GM12878 (cell line): ENCODE data around the gene CSMD2. TPM values are rescaled to one million over a fixed set of nuclear protein-coding genes. Genes with fewer than 3 reads are reported as not detected.

ENCODE experiments used
- ATAC-seq: fragments of 200-7000 bp; cut with Tn5 transposase; 3 replicates; pipeline ENCODE4 v1.9.1; 2020; ENCODE audit warnings: mild to moderate bottlenecking, moderate library complexity
- BruUV-seq: library from RNA; stranded (reverse); fragments of 400-500 nt; replicated peaks from 2 replicates; lab custom pipeline; 2021; lab: Mats Ljungman, UMichigan
- CTCF ChIA-PET: fragments of 300-600 bp; sonication (Branson Sonifier 250); formaldehyde crosslinking; extraction: SDS; loops from one replicate; lab custom pipeline; 2021; ENCODE audit warnings: inconsistent platforms; lab: Yijun Ruan, JAX
- POLR2A ChIA-PET: fragments of 350-600 bp; formaldehyde crosslinking; extraction: SDS; loops from one replicate; lab custom pipeline; 2021; ENCODE audit warnings: inconsistent platforms; lab: Charles Lee
- RAD21 ChIA-PET: fragments of 300-600 bp; sonication (Branson Sonifier 250); formaldehyde crosslinking; loops from one replicate; lab custom pipeline; 2023; ENCODE audit warnings: antibody characterized with exemption; ENCODE audit not compliant: unreplicated experiment; lab: Charles Lee
- SMC1A ChIA-PET: fragments of 300-600 bp; sonication (Branson Sonifier 250); formaldehyde crosslinking; loops from one replicate; lab custom pipeline; 2023; ENCODE audit not compliant: unreplicated experiment, uncharacterized antibody; lab: Charles Lee
- DNase-seq: peaks from one replicate; pipeline ENCODE4 v3.0.0-alpha.2; 2011; ENCODE audit warnings: low read depth, low spot score
- FAIRE-seq: peaks from 3 replicates; lab custom pipeline; 2011; peaks lifted over from hg19 to GRCh38; lab: Jason Lieb, UNC
- H2AFZ ChIP-seq: 2 replicates; pipeline ENCODE4 v1.6.0; 2011; ENCODE audit warnings: low read depth, low read length, control low read depth; ENCODE audit not compliant: control insufficient read depth
- H3K27ac ChIP-seq: 2 replicates; pipeline ENCODE4 v1.5.1; 2011; ENCODE audit warnings: control low read depth; ENCODE audit not compliant: control insufficient read depth, insufficient read depth
- H3K27me3 ChIP-seq, 2 experiments: replicated peaks in 1 of 2; 2 replicates each; pipeline versions ENCODE4 v1.6.0 to v1.6.1; 2011; ENCODE audit warnings: low read length in 1 of 2; ENCODE audit not compliant: control insufficient read depth in 2 of 2, insufficient read depth in 2 of 2
- H3K36me3 ChIP-seq, 2 experiments: 2 replicates each; pipeline ENCODE4 v1.5.1; 2011; ENCODE audit warnings: low read length in 1 of 2; ENCODE audit not compliant: control insufficient read depth in 2 of 2, insufficient read depth in 2 of 2
- H3K4me1 ChIP-seq: 2 replicates; pipeline ENCODE4 v1.6.1; 2011; ENCODE audit warnings: mild to moderate bottlenecking, low read length, moderate library complexity, mixed read lengths; ENCODE audit not compliant: control insufficient read depth, insufficient read depth
- H3K4me2 ChIP-seq: 2 replicates; pipeline ENCODE4 v1.6.0; 2011; ENCODE audit warnings: control low read depth; ENCODE audit not compliant: control insufficient read depth, insufficient read depth
- H3K4me3 ChIP-seq: fragments of 200-600 bp; sonication (generic); 2 replicates; pipeline ENCODE4 v1.5.1; 2016
- H3K79me2 ChIP-seq: 2 replicates; pipeline ENCODE4 v1.6.0; 2011; ENCODE audit warnings: low read length; ENCODE audit not compliant: control insufficient read depth, insufficient read depth
- H3K9ac ChIP-seq: 2 replicates; pipeline ENCODE4 v1.8.0; 2011; ENCODE audit warnings: low read length, control low read depth, mixed read lengths; ENCODE audit not compliant: control insufficient read depth, insufficient read depth
- H3K9me3 ChIP-seq: replicated peaks from 3 replicates; pipeline ENCODE4 v1.5.1; 2011; ENCODE audit warnings: mild to moderate bottlenecking, low read length; ENCODE audit not compliant: control insufficient read depth, insufficient read depth
- H4K20me1 ChIP-seq: 2 replicates; pipeline ENCODE4 v1.6.0; 2011; ENCODE audit not compliant: control insufficient read depth, insufficient read depth
- CBFB ChIP-seq: IDR thresholded peaks from 2 replicates; pipeline ENCODE4 v1.6.1; 2016; ENCODE audit warnings: antibody characterized with exemption, low read depth
- CBX5 ChIP-seq: sonication (generic); IDR thresholded peaks from 2 replicates; pipeline ENCODE4 v1.6.1; 2016; ENCODE audit warnings: low read depth, moderate library complexity, mild to moderate bottlenecking, inconsistent platforms
- GABPA ChIP-seq: IDR thresholded peaks from 2 replicates; pipeline ENCODE4 v1.6.1; 2014; ENCODE audit warnings: antibody characterized with exemption, low read depth, mild to moderate bottlenecking, inconsistent platforms
- IRF4 ChIP-seq: IDR thresholded peaks from 2 replicates; pipeline ENCODE4 v1.6.1; 2011; ENCODE audit warnings: low read depth, low read length
- MTA3 ChIP-seq: IDR thresholded peaks from 2 replicates; pipeline ENCODE4 v1.6.1; 2012; ENCODE audit warnings: low read length, inconsistent platforms, borderline replicate concordance
- NBN ChIP-seq: fragments of 450-650 bp; IDR thresholded peaks from 2 replicates; pipeline ENCODE4 v1.6.1; 2016
- NFIC ChIP-seq: IDR thresholded peaks from 2 replicates; pipeline ENCODE4 v1.6.1; 2012; ENCODE audit warnings: low read depth, mild to moderate bottlenecking, inconsistent platforms, low read length, moderate library complexity
- NR2F1 ChIP-seq: fragments of 450-650 bp; conservative IDR thresholded peaks from 2 replicates; pipeline ENCODE4 v1.6.1; 2017; ENCODE audit warnings: mild to moderate bottlenecking
- PAX5 ChIP-seq: IDR thresholded peaks from 2 replicates; pipeline ENCODE4 v1.6.1; 2011; ENCODE audit warnings: low read depth, low read length, borderline replicate concordance
- RAD21 ChIP-seq: IDR thresholded peaks from 2 replicates; pipeline ENCODE4 v1.6.1; 2011; ENCODE audit warnings: mild to moderate bottlenecking, low read depth, low read length, moderate library complexity; ENCODE audit not compliant: insufficient read depth
- YBX1 ChIP-seq: fragments of 450-650 bp; IDR thresholded peaks from 2 replicates; pipeline ENCODE4 v1.6.1; 2016; ENCODE audit warnings: antibody characterized with exemption
- ZBED1 ChIP-seq: IDR thresholded peaks from 2 replicates; pipeline ENCODE4 v1.6.1; 2016; ENCODE audit warnings: borderline replicate concordance
- ZBTB11 ChIP-seq: fragments of 450-650 bp; formaldehyde crosslinking; IDR thresholded peaks from 2 replicates; pipeline ENCODE4 v1.5.0; 2022; ENCODE audit warnings: mild to moderate bottlenecking, missing genetic modification characterization
- WGBS: methylation state at CpG from one replicate; pipeline ENCODE4 v1.1.6; 2016; ENCODE audit warnings: low lambda C conversion rate; ENCODE audit not compliant: insufficient replicate concordance, insufficient coverage; ENCODE audit errors: missing lambda C conversion rate; 5-methylcytosine and 5-hydroxymethylcytosine counted together
- in situ Hi-C: fragments of 300-500 bp; cut with MboI; formaldehyde crosslinking; loops from 9 replicates; pipeline ENCODE4 v1.14.3; 2018; ENCODE audit warnings: mixed read lengths
- intact Hi-C: fragments of 100-400 bp; cut with micrococcal nuclease; formaldehyde crosslinking; loops from one replicate; pipeline ENCODE4 v1.14.2; 2022; ENCODE audit not compliant: unreplicated experiment
- polyA plus RNA-seq, 11 experiments: library from polyadenylated mRNA; depleted of rRNA in 4 of 11; unstranded in 6 of 11; stranded (reverse) in 5 of 11; fragments of >200 nt; fragmentation: Nextera tagmentation in 4 of 11; fragmentation: Illumina TruSeq in 1 of 11; extraction: Ambion mirVana in 4 of 11; extraction: Trizol in 1 of 11; gene quantifications; 1 replicate in 1 of 11; 2 replicates in 10 of 11; pipeline versions ENCODE4 v1.2.1 to v1.2.3, GENCODE V29; 2011 to 2016; ENCODE audit warnings: inconsistent platforms in 2 of 11, missing spikeins in 2 of 11, low read depth in 1 of 11
- total RNA-seq, 4 experiments: library from RNA; depleted of rRNA in 3 of 4; stranded (reverse); fragments of >200 nt in 3 of 4; fragmentation: Illumina TruSeq in 1 of 4; extraction: Trizol in 1 of 4; gene quantifications; 2 replicates each; pipeline versions ENCODE4 v1.2.1 to v1.2.3, GENCODE V29; 2013 to 2021
- TF ChIP-seq, protein P1 (sequence below): fragments of 450-650 bp; formaldehyde crosslinking; IDR thresholded peaks from 2 replicates; pipeline ENCODE4 v1.4.0; 2020; ENCODE audit warnings: mild to moderate bottlenecking, moderate library complexity
- TF ChIP-seq, protein P2 (sequence below): fragments of 450-650 bp; IDR thresholded peaks from 2 replicates; pipeline ENCODE4 v1.6.1; 2017; ENCODE audit warnings: borderline replicate concordance

The CSMD2 gene
- total and polyA plus RNA-seq, 10 of the 15 experiments (the other 5 are each of a cell fraction or from before 2014, with no cell fraction given) = under 0.01 TPM; not detected in 9

GRCh38 chr1:33844166-33844565 lies 320.9 kb downstream of the CSMD2 start (continued):
- TF ChIP-seq NFIC (no peak), NR2F1 (no peak), PAX5 (no peak), MTA3 (no peak)

DNA sequence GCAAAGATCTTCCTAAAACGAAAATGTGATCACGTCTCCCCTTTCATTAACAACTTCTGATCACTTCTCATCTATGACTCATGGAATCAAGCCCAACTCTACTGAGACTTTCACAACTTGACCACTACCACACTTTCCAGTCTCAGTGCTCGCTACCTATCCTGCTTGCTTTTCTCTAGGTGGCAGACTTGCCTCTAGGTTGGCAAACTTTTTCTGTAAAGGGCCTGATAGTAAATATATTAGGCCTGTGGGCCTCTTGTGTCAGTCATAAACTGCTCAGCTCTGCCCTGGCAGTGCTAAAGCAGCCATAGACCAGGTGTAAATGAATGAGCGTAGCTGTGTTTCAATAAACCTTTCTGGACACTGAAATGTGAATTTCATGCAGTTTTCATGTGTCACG lies 322.7 kb downstream of the CSMD2 start:
- no peaks in the 10 kb centered on the region for H3K4me1 ChIP-seq
- no peak for FAIRE-seq
- no peak overlapping the region for H3K27ac ChIP-seq
- in situ Hi-C loops (no loop called here), intact Hi-C loops (no loop called here)
- no peak for DNase-seq
- H3K9ac ChIP-seq = no peak overlapping the region
- no peaks in the 10 kb centered on the region for H3K79me2 ChIP-seq
- POLR2A ChIA-PET = no interaction called here
- H2AFZ ChIP-seq = no peak overlapping the region
- no peak overlapping the region for H3K4me2 ChIP-seq
- H3K9me3 ChIP-seq = no peaks in the 10 kb centered on the region
- no peaks in the 10 kb centered on the region; a peak in 1 of 4 replicates for H3K27me3 ChIP-seq
- 18% methylated on average over 5 of the region's 5 CpGs for WGBS
- no peak for ATAC-seq
- no peaks in the 10 kb centered on the region for H4K20me1 ChIP-seq
- H3K36me3 ChIP-seq = no peaks in the 10 kb centered on the region
- RAD21 ChIA-PET = no interaction called here
- H3K4me3 ChIP-seq = no peak overlapping the region
- TF ChIP-seq IRF4 = no peak
- no peak for TF ChIP-seq GABPA
- TF ChIP-seq CBFB = no peak
- TF ChIP-seq YBX1 = no peak
- TF ChIP-seq ZBTB11 = no peak
- no peak for TF ChIP-seq CBX5
- TF ChIP-seq, protein P1, sequence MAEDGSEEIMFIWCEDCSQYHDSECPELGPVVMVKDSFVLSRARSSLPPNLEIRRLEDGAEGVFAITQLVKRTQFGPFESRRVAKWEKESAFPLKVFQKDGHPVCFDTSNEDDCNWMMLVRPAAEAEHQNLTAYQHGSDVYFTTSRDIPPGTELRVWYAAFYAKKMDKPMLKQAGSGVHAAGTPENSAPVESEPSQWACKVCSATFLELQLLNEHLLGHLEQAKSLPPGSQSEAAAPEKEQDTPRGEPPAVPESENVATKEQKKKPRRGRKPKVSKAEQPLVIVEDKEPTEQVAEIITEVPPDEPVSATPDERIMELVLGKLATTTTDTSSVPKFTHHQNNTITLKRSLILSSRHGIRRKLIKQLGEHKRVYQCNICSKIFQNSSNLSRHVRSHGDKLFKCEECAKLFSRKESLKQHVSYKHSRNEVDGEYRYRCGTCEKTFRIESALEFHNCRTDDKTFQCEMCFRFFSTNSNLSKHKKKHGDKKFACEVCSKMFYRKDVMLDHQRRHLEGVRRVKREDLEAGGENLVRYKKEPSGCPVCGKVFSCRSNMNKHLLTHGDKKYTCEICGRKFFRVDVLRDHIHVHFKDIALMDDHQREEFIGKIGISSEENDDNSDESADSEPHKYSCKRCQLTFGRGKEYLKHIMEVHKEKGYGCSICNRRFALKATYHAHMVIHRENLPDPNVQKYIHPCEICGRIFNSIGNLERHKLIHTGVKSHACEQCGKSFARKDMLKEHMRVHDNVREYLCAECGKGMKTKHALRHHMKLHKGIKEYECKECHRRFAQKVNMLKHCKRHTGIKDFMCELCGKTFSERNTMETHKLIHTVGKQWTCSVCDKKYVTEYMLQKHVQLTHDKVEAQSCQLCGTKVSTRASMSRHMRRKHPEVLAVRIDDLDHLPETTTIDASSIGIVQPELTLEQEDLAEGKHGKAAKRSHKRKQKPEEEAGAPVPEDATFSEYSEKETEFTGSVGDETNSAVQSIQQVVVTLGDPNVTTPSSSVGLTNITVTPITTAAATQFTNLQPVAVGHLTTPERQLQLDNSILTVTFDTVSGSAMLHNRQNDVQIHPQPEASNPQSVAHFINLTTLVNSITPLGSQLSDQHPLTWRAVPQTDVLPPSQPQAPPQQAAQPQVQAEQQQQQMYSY (CRISPR knock-in tag) = no peak
- TF ChIP-seq ZBED1 = no peak
- TF ChIP-seq RAD21 = no peak
- TF ChIP-seq, protein P2, sequence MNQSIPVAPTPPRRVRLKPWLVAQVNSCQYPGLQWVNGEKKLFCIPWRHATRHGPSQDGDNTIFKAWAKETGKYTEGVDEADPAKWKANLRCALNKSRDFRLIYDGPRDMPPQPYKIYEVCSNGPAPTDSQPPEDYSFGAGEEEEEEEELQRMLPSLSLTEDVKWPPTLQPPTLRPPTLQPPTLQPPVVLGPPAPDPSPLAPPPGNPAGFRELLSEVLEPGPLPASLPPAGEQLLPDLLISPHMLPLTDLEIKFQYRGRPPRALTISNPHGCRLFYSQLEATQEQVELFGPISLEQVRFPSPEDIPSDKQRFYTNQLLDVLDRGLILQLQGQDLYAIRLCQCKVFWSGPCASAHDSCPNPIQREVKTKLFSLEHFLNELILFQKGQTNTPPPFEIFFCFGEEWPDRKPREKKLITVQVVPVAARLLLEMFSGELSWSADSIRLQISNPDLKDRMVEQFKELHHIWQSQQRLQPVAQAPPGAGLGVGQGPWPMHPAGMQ = no peak
- TF ChIP-seq NBN = no peak
- SMC1A ChIA-PET = no interaction called here
- BruUV-seq = no TSS peak
- CTCF ChIA-PET = no interaction called here
